GM08714 (cell line): Measurements from ENCODE around the gene FOXJ3.

Experiments
- H3K4me3 ChIP-seq: fragments of 200-500 bp; sonication (Bioruptor generic); 2 replicates; pipeline ENCODE4 v1.5.1; 2014; ENCODE audit warnings: mild to moderate bottlenecking, low read length, inconsistent platforms
- ZNF274 ChIP-seq: IDR thresholded peaks from 2 replicates; pipeline ENCODE4 v1.6.1; 2012; ENCODE audit warnings: mild to moderate bottlenecking, low read depth, low read length

FOXJ3 gene

GRCh38 chr1:42183957-42184268, 151.1 kb downstream of the FOXJ3 start:
- TF ChIP-seq ZNF274 = no peak
- no peak overlapping the region for H3K4me3 ChIP-seq

GRCh38 chr1:42183210-42183956, 151.7 kb downstream of the FOXJ3 start:
- TF ChIP-seq ZNF274 = no peak
- H3K4me3 ChIP-seq = no peak overlapping the region

- no peak overlapping the region for H3K4me3 ChIP-seq
Observed at GRCh38 chr1:42181687-42182086, 153.3 kb downstream of the FOXJ3 start.

GRCh38 chr1:42179900-42180329, 155.1 kb downstream of the FOXJ3 start:
- no peak overlapping the region for H3K4me3 ChIP-seq
- no peak for TF ChIP-seq ZNF274

More at GRCh38 chr1:42181687-42182086, 153.3 kb downstream of the FOXJ3 start:
- no peak for TF ChIP-seq ZNF274

- H3K4me3 ChIP-seq = no peak overlapping the region
- TF ChIP-seq ZNF274 = no peak
Observed at GRCh38 chr1:42179275-42179674, 155.8 kb downstream of the FOXJ3 start.

- TF ChIP-seq ZNF274 = no peak
- H3K4me3 ChIP-seq = no peak overlapping the region
Observed at GRCh38 chr1:42178249-42178648, 156.8 kb downstream of the FOXJ3 start.

- H3K4me3 ChIP-seq = no peak overlapping the region
- TF ChIP-seq ZNF274 = no peak
Observed at GRCh38 chr1:42177541-42177981, 157.5 kb downstream of the FOXJ3 start.

GRCh38 chr1:42176902-42177519, 158.0 kb downstream of the FOXJ3 start:
- no peak for TF ChIP-seq ZNF274
- H3K4me3 ChIP-seq = no peak overlapping the region

DNA sequence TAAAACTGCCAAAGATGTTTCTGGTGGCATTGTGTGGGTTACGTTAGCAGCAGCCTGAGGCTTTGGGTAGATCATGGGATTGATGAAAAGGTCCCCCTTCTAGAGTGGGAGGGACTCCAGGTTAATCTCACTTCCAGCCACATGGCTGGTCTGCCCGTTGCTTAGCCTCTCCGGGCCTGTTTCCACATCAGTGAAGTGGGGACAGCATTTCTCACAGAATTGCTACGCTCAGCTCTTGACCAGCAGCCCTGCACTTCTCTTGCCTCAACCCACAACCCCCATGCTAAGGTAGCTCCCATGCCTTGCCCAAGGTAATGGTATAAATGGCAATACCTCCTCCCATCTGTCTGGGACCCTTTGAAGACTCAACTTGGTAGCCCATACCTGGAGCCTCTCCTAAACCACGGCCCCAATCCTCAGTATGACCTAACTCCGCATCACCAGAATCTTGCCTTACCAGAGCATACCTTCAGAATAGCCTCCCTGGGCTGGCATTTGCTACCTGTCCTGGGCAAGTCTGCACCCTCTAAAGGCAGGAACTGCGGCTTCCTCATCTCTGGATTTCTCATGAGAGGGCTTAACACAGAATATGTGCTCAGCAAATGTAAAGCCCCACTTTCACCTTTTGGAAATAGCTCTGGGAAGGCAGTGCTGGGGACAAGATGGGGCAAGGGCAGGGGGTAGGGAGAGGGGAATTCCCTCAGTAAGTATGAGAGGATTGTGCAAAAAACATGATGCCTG, 159.6 kb downstream of the FOXJ3 start:
- no peak for TF ChIP-seq ZNF274

DNA sequence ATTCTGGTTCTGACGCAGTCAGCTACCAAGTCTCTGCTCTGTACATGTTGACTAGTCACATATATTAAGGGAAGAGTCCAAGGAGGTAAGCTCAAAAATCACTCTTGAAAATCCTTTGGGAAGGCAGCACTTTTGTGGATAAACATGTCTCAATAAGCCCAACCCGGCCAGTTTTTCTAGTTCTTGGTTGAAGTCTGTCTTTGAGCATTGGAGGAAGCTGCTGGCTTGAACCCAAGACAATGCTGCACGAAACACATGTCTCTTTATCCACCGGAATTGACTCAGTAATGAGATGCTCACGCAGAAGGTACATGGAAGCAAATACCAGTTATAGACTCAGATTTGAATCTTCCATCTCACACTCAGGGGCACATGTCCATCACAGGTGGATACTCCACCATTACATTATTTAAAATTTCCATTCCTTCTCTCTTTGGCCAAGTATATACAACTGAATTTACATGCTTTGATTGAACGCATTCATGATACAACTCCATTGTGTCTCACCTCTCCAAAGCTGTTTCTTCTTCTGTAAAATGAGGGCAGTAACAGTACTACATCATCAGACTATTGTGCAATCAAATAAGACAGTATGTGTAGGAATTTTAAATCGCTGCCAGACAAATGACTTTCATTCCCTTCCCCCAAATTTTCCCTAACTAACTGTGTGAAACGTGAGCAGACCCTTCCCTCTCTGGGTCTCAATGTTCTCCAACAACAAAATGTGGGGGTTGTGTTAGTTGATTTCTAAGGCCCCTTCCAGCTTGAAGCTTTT, 160.9 kb downstream of the FOXJ3 start:
- no peak overlapping the region for H3K4me3 ChIP-seq

More for the DNA sequence above, 159.6 kb downstream of the FOXJ3 start:
- H3K4me3 ChIP-seq = no peak overlapping the region

DNA sequence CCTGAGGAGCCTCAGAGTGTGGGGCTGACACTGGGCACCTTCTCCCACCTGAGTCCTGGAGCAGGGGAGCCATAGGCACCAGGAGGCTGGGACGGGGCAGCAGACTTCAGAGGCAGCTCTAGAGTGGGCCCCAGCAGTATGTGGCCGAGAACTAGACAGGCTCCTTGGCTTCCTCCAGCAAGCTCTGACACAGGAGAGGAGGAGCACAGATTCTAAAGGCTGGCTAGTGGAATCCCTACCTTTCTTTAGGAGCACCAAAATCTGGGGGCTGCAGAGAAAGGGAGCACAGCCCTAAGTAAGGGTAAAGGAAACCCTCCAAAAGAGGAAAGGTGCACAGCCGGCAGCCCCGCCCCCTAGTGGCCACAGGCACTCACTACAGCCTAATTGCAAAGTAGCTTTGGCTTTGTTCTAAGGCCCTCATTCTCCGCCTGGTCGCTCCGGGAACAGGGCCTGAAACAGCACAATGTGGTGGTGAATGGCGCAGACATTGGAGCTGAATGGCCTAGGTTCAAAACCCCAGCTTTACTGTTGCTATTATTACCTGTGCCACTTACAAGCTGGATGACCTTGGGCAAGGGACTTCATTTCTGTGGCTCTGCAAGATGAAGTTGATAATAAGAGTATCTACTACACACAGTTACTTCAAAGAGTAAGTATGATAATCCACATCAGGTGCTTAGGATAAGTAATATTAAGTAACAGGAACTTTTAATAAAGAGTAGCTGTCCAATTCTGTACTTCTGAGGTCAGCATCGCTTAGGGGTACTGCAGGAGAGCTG, 161.7 kb downstream of the FOXJ3 start:
- H3K4me3 ChIP-seq = no peak overlapping the region
- no peak for TF ChIP-seq ZNF274

More for the DNA sequence above, 160.9 kb downstream of the FOXJ3 start:
- no peak for TF ChIP-seq ZNF274

DNA sequence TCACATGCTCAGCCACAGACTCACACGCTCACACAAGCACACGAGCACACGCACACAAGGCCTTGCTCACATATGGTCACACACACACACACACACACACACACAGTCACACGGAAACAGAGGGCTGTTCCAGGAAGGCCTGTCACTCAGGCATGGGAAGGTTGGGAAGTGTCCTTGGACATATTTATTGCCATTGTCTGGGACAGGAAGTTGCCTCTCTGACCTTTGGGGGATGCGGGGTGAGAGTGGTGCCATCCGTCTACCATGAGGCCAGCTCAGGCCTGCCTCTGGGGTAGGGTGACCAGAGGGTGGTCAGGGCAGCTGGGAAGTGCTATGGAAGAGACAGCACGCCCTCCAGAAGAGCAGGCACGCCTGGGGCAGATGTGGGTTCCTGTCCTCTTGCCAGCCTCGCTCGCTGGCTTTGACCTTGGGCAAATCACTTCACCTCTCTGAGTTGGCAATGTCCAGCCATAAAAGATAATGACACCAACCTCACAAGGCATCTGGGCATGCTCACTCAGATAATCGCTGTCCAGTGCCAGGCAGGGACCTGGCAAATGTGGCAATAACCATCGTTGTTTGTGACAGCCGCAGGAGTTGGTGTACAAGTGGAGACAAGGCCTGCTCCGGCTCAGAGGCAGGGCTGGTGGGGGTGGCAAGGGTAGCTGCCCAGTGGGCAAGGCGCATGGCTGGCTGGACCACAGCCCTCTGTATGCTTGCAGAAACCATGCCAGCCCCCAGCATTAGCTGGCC, 162.5 kb downstream of the FOXJ3 start:
- no peak overlapping the region for H3K4me3 ChIP-seq

More for the DNA sequence above, 162.5 kb downstream of the FOXJ3 start:
- TF ChIP-seq ZNF274 = no peak
